Epidermal melanocyte (primary cell): ENCODE measurements around the gene PLA2G2C.
"Not testable (repeated sequence)": the region's sequence is repeated elsewhere in the genome, so short reads cannot be mapped to it uniquely, and the experiment has no call there.

ENCODE experiments used
- DNase-seq: peaks from one replicate; pipeline ENCODE4 v3.0.0; 2011; ENCODE audit warnings: low spot score; ENCODE audit not compliant: insufficient read length

PLA2G2C gene

DNA sequence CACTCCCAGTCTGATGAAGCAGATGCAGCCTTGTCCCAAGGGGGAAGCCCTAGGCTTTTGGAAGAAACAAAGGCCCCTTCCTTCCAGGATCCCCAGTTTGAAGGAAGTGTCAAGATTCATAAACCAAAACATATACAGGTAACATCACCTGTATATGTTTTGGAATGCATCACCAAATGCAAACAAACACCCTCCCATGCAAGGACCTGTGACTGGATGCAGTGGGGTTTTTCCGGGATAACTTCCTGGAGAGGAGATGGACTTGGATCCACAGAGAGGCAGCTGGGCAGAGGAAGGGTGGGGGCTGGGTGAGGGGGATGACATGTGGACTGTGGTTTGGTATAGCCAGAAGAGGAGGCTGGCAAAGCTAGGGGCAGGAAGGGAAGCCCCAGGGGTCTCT is 48.7 kb downstream of the PLA2G2C start:
- DNase-seq: no peak

DNA sequence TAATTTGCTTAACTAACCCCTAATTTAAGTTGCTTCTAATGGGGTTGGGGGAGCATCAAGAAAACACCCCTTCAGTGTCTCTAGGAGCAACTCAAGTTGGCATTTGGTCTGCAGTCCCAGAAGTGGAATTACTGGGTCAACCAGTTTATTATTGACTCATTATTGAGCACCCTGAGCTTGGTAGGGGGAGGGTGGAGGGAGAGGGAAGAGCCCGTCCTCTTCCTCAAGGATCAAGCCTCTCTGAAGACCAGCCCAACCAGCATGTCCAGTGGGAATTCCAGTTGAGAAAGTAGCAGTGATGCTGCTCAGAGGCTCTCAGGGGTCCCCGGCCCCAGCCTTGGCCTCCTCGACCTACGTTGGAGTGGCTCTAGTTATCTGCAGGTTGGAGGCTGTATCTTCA is 49.3 kb downstream of the PLA2G2C start:
- no peak for DNase-seq

DNA sequence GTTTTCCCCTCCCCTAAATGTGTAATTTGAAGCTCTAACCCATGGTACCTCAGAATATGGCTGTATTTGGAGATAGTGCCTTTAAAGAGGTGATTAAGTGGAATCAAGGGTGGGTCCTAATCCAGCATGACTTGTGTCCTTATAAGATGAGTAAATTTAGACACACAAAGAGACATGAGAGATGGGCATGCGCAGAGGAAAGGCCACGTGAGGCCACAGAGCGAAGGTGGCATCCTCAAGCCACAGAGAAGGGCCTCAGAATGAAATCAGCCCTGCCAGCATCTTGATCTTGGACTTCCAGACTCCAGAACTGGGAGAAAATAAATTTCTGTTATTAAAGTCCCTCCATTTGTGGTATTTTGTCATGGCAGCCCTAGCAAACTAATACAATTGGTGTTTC is 50.1 kb downstream of the PLA2G2C start:
- DNase-seq: no peak

GRCh38 chr1:20134995-20135394 is 51.3 kb downstream of the PLA2G2C start:
- no peak for DNase-seq

DNA sequence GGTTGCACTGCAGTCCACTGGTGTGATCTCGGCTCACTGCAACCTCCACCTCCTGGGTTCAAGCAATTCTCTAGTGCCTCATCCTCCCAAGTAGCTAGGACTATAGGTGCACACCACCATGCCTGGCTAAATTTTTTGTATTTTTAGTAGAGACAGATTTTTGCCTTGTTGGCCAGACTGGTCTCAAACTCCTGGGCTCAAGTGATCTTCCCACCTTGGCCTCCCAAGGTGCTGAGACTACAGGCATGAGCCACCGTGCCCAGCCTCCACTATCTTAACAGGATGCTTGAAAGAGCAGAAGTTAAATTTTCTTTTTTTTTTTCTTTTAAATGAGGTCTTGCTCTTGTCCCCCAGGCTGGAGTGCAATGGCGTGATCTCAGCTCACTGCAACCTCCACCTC is 55.8 kb downstream of the PLA2G2C start:
- DNase-seq: not testable (repeated sequence)

GRCh38 chr1:20126806-20127440 is 59.4 kb downstream of the PLA2G2C start:
- no peak for DNase-seq

GRCh38 chr1:20126041-20126805 is 60.1 kb downstream of the PLA2G2C start:
- DNase-seq: no peak

DNA sequence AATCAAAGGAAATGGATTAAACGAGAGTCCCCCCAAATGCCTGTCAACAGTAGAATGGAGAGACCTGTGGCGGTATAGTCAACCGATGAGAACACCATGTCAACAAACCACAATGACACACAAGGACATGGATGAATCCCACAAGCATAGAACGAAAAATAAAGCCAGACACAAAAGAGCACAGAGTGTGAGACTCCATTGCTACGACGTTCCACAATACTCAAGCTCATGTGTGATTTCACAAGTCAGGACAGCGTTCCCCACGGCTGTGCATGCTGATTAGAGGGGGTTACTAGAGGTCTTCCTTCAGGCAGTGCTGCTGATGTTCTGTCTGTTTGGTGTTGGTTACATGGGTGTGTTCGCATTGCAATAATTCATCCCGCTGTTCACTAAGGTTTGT is 61.2 kb downstream of the PLA2G2C start:
- DNase-seq: no peak

GRCh38 chr1:20124456-20125057 is 61.8 kb downstream of the PLA2G2C start:
- DNase-seq: no peak

GRCh38 chr1:20123722-20124455 is 62.4 kb downstream of the PLA2G2C start:
- no peak for DNase-seq

GRCh38 chr1:20120796-20121195 is 65.5 kb downstream of the PLA2G2C start:
- DNase-seq: no peak

- DNase-seq: no peak
Observed at GRCh38 chr1:20119347-20119746, 67.0 kb downstream of the PLA2G2C start, which contains the start of gene PLA2G2D. Gene PLA2G2D (minus strand): TSS chr1:20119536. CDS start chr1:20119498, 38 bp downstream.

DNA sequence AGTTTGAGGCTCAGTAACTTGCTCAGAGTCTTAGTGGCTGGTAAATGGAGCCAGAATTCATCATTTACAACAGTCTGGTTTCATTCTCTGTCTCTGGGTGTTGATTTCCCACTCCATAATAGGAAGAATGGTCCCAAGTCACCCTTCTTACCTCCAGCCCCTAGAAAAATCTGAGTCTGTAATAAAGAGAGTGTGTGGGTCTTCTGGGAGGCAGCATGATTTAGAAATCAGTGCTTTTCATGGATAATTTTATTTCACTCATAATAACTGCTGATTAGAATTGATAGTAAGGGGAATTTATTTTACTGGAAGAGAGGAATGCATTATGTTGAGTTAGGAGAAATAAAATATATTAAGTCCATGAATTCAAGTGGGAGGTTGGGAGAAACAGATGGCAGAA is 69.1 kb downstream of the PLA2G2C start:
- DNase-seq: no peak

DNA sequence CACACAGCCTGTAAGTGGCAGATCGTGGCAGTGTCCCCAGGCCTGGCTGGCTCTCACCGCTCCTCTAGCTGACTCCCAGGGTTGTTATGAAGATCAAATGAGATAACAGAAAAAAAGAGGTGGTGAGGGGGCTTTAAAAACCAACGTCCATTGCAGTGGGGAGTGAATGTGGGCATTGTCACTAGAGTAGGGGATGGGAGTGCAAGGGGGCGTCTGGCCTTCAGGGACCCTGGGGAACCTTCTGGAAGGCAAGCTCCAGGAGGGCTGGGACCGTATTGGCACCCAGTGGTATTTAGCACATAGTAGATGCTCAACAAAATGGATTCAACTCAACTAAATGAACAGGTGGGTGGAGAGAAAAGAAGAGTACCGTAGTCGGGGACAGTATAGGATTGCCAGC is 70.4 kb downstream of the PLA2G2C start:
- DNase-seq: no peak

- DNase-seq: no peak
Observed at GRCh38 chr1:20115479-20115878, 70.8 kb downstream of the PLA2G2C start.

DNA sequence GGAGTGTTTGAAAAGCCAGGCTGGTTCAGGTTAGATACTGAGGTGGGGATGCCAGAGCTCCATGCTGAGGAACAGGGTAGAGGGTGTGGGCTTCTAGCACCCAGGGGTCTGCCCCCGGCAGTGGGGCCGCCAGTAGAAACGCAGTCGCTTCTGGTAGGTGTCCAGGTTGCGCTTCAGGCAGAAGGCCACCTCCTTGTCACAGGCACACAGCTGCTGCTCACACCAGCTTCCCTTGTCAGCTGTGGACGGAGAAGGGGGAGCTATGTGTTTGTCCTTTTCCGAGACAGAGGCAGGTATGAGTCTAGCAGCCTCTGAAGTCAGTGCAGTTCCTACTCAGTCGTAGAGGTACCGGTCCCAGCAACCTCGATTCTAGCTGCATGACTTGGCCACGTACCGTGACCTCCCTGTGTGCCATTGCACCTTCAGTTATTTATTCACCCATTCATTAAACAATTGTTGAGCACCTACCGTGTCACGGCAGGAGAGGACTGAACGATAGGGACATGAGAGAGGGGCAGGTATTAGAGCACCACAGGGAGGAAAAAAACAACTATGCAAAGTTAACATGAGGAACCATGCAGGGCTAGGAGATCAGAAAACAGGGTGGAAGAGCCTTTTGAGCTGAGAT is 72.2 kb downstream of the PLA2G2C start:
- DNase-seq: no peak
